ENCODE measurements around the gene EHD3. TPM values are rescaled to one million over a fixed set of nuclear protein-coding genes. Genes with fewer than 3 reads are reported as not detected.

EHD3 gene
- total and polyA plus RNA-seq, 11 donors: 8.9 to 31.9 (median 24.0) TPM

GRCh38 chr2:31228717-31229116, 5.2 kb upstream of the EHD3 start:
- H3K4me3 ChIP-seq: no peak overlapping the region
- intact Hi-C loops (cut with DNase I): no loop called here
- no peaks in the 10 kb centered on the region for H3K36me3 ChIP-seq
- ATAC-seq (no peak), DNase-seq (no peak)
- no peaks in the 10 kb centered on the region for H3K27me3 ChIP-seq
- TF ChIP-seq CTCF (IDR thresholded peaks at IDR 0.05) (no peak), POLR2A (IDR thresholded peaks at IDR 0.05) (no peak)
- no peaks in the 10 kb centered on the region for H3K9me3 ChIP-seq
- H3K27ac ChIP-seq: no peak overlapping the region
- WGBS, 4 donors: 85 to 89% (median 88%) methylated on average over 3 of the region's 3 CpGs
- H3K4me1 ChIP-seq: peaks cover 0 to 30% (median 10%) of the 10 kb centered on the region in 12 donors

GRCh38 chr2:31230751-31231150, 3.2 kb upstream of the EHD3 start:
- H3K36me3 ChIP-seq: no peaks in the 10 kb centered on the region
- H3K9me3 ChIP-seq: no peaks in the 10 kb centered on the region
- ATAC-seq: no peak
- intact Hi-C loops (cut with DNase I): loop anchor here in 4 of 10 donors (5.0 to 10.0 kb wide), 3 partner anchors 102 to 107 kb away; no protein-coding TSS in a partner anchor
- WGBS, 4 donors: 80 to 89% (median 87%) methylated on average over 3 of the region's 3 CpGs
- DNase-seq: no peak
- H3K4me3 ChIP-seq: no peak overlapping the region
- no peaks in the 10 kb centered on the region for H3K27me3 ChIP-seq
- peaks cover 0 to 47% (median 22%) of the 10 kb centered on the region in 12 donors for H3K4me1 ChIP-seq
- TF ChIP-seq POLR2A (IDR thresholded peaks at IDR 0.05) (no peak), CTCF (IDR thresholded peaks at IDR 0.05) (no peak)
- H3K27ac ChIP-seq: no peak overlapping the region

- Histone ChIP-seq H3K4me3 (no peak overlapping the region), H3K27me3 (no peaks in the 10 kb centered on the region), H3K27ac (peak overlapping the region in 4 of 12 donors; percentile 40 to 67 (median 58)), H3K36me3 (no peaks in the 10 kb centered on the region), H3K9me3 (no peaks in the 10 kb centered on the region), H3K4me1 (peaks cover 0 to 57% (median 29%) of the 10 kb centered on the region in 12 donors)
- no peak for TF ChIP-seq CTCF (IDR thresholded peaks at IDR 0.05)
- no peak for TF ChIP-seq POLR2A (IDR thresholded peaks at IDR 0.05)
- 31 to 46% (median 33%) methylated on average over 14 to 15 of the region's 15 CpGs for WGBS, 4 donors
- intact Hi-C loops (cut with DNase I): loop anchor here in 7 of 10 donors (2.0 to 10.0 kb wide), 4 partner anchors 101 to 106 kb away; no protein-coding TSS in a partner anchor
- DNase-seq: peak in 3 of 5 donors; percentile 41 to 72 (median 71)
- ATAC-seq: peak in 1 of 4 donors; percentile 52
Observed at GRCh38 chr2:31231571-31232302, 2.2 kb upstream of the EHD3 start.

GRCh38 chr2:31232586-31232985, 1.4 kb upstream of the EHD3 start:
- no peaks in the 10 kb centered on the region for H3K27me3 ChIP-seq
- WGBS, 4 donors: 66 to 72% (median 70%) methylated on average over 4 of the region's 4 CpGs
- H3K36me3 ChIP-seq: no peaks in the 10 kb centered on the region
- H3K9me3 ChIP-seq: no peaks in the 10 kb centered on the region
- intact Hi-C loops (cut with DNase I): loop anchor here in 7 of 10 donors (2.0 to 10.0 kb wide), 4 partner anchors 100 to 105 kb away; no protein-coding TSS in a partner anchor
- peak overlapping the region in 3 of 12 donors; percentile 66 to 69 (median 67) for H3K27ac ChIP-seq
- no peak overlapping the region for H3K4me3 ChIP-seq
- H3K4me1 ChIP-seq: peaks cover 0 to 56% (median 32%) of the 10 kb centered on the region in 12 donors
- TF ChIP-seq CTCF (IDR thresholded peaks at IDR 0.05) (no peak), POLR2A (IDR thresholded peaks at IDR 0.05) (no peak)
- no peak for ATAC-seq
- DNase-seq: no peak
